ENCODE results near the gene VEGFA.

The VEGFA gene

DNA sequence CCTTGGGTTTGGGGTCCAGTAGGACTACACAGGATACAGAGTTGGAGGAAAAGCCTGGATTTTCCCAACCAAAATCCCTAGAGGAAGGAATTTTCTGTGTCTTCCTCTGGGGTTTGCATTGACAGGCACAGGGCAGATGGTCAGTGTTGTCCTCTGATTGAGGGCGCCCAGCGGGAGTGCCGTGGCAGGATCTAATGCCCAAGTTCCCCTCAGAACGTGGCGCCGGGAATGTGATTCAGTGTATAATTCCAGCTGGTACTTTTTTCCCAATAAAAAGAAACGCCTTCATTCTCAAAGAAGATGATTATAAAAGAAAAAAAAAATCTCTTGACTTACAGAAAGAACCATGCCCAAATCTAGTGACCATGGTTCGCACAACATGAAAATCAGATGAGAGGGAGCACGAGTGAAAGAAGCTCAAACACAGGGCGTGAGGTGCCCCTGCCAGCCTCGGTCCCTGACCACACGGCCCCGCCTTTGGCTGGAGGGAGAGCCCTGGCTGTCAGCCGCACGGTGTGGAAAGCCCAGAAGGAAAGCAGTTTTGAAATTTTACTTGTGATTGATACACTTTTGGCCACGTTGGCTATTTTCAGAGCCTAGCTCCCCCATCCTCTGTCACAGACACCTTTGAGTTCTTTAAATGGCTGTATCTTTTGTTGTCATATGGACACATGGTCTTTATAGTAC, 31.6 kb downstream of the VEGFA start:
- Mint-ChIP-seq H3K27me3 (ENCODE audit: low read depth) (no peaks in the 10 kb centered on the region), H3K27ac (no peak overlapping the region), H3K9me3 (no peaks in the 10 kb centered on the region), H3K36me3 (ENCODE audit: low read depth) (no peaks in the 10 kb centered on the region), H3K4me1 (ENCODE audit: low read depth) (peaks cover 18% of the 10 kb centered on the region), H3K4me3 (no peak overlapping the region)

DNA sequence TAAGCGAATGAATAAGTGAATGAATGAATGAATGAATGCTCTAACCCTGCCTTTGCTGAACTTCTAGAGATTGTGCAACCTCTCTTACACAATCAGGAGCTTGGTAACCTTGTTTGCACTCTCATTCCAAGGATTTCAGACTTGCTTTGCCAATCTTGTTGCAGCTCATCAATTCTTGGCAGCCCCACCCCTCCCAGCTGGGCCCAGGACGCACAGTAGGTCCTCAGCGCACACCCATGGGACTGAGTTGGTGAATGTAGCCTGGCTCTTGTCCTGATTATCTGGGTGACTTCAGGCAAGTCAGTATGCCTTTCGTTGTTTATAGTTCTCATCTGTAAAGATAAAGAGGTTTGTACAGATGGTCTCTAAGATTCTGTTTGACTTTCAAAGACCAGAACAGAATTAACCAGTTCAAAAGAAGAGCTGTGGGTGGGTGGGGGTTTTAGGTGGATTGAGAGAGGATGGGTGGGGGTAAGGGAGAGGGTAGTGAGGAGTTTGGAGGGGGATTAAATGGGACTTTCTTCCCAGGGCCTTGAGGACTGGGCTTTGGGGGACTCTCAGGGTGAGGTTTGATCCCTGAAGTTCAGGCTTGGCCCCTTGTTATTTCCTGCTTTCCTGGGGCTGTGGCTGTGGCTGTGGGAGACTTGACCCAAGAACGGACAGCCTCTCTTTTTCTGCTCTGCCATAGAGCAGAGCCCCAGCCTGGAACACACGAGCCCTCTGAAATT, 33.2 kb downstream of the VEGFA start:
- Mint-ChIP-seq H3K27me3 (ENCODE audit: low read depth) (no peaks in the 10 kb centered on the region), H3K27ac (no peak overlapping the region), H3K4me1 (ENCODE audit: low read depth) (peaks cover 18% of the 10 kb centered on the region), H3K36me3 (ENCODE audit: low read depth) (no peaks in the 10 kb centered on the region), H3K4me3 (no peak overlapping the region), H3K9me3 (no peaks in the 10 kb centered on the region)

DNA sequence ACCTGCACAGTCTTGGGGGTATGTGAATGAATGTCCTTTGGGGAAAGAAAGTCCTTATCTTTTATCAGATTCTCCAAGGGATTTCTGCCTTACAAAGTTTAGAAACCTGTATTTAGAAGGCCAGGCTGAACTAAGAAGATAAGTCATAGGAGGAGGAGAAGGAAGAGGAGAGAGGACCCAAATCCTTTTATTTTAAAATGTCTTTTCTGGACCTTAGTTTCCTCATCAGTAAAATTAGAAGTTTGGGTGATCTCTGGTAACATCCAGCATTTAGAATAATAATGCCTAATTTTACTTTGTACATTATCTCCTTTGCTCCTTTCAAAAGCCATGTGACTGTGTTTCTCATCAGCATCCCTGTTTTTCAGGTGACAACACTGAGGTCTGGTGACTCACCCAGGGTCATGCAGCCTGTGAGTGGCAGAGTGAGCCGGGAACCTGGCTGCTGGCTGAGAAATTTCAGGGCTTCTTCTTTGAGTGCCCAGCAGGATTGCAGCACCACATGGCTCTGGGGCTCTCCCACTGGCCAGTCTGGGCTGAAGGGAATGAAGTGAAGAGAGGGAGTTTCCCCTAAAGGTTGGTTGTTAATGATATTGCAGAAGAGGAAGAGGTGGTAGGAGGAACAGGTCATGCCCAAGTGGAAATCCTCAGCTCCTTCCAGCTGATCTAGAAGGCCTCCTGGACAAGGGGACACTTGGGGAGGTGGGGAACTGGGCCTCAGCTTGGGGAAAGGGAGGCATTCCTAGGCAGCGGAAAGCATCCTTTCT, 34.0 kb downstream of the VEGFA start:
- no peak overlapping the region for H3K4me3 Mint-ChIP-seq
- no peaks in the 10 kb centered on the region for H3K9me3 Mint-ChIP-seq
- no peak overlapping the region for H3K27ac Mint-ChIP-seq
- H3K4me1 Mint-ChIP-seq (ENCODE audit: low read depth): peaks cover 18% of the 10 kb centered on the region
- H3K27me3 Mint-ChIP-seq (ENCODE audit: low read depth): no peaks in the 10 kb centered on the region
- H3K36me3 Mint-ChIP-seq (ENCODE audit: low read depth): no peaks in the 10 kb centered on the region

DNA sequence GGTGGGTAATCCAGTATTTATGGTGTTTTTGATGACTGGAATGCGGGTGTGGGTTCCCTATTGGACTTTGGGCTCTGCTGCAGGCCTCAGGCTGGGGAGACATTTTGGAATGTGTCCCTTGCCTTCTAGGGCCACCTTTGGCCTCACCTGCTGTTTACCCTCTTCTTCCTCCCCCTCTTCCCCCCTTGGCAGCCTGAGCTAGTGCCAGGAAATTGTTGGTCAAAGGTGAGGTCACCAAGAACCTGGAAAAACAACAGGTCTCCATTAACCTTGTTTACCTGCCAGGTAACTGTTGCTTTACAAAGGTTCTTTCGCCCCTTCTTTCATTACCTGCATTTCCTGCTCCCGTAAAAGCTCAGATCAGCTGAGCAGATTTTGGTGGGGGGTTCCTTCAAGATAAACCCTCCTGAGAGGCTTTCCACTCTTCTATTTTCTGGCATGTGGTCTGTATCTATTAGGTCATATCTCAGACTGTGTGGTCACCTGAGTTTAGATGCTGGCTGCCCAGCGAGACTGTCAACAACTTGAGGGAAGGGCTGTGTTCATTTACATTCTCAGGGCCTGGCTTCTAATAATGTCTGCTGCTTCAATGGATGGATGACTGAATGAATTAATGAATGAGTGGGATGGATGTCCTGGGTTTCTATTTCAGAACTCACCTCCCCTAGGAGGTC, 34.7 kb downstream of the VEGFA start:
- H3K9me3 Mint-ChIP-seq: no peaks in the 10 kb centered on the region
- no peaks in the 10 kb centered on the region for H3K27me3 Mint-ChIP-seq (ENCODE audit: low read depth)
- no peaks in the 10 kb centered on the region for H3K36me3 Mint-ChIP-seq (ENCODE audit: low read depth)
- no peak overlapping the region for H3K27ac Mint-ChIP-seq
- H3K4me1 Mint-ChIP-seq (ENCODE audit: low read depth): peaks cover 15% of the 10 kb centered on the region
- no peak overlapping the region for H3K4me3 Mint-ChIP-seq

DNA sequence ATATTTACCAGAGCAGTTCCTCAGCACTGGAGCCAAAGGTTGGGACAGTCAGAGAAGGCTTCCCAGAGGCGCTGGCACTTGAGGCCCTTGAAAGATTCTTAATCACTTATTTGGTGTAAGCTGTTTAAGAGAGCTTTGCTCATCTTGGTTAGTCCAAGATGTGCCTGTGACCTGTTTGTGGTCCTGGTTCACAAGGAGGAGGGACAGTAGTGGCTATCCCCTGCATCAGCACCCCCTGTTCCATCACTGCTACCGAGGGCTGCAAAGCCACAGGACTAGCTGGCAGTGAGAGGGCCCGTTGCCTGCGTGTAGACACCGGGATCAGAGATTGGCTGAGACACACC, 35.7 kb downstream of the VEGFA start:
- H3K4me1 Mint-ChIP-seq (ENCODE audit: low read depth): peaks cover 6% of the 10 kb centered on the region
- H3K36me3 Mint-ChIP-seq (ENCODE audit: low read depth): no peaks in the 10 kb centered on the region
- no peaks in the 10 kb centered on the region for H3K9me3 Mint-ChIP-seq
- H3K27me3 Mint-ChIP-seq (ENCODE audit: low read depth): no peaks in the 10 kb centered on the region
- H3K4me3 Mint-ChIP-seq: no peak overlapping the region
- no peak overlapping the region for H3K27ac Mint-ChIP-seq

DNA sequence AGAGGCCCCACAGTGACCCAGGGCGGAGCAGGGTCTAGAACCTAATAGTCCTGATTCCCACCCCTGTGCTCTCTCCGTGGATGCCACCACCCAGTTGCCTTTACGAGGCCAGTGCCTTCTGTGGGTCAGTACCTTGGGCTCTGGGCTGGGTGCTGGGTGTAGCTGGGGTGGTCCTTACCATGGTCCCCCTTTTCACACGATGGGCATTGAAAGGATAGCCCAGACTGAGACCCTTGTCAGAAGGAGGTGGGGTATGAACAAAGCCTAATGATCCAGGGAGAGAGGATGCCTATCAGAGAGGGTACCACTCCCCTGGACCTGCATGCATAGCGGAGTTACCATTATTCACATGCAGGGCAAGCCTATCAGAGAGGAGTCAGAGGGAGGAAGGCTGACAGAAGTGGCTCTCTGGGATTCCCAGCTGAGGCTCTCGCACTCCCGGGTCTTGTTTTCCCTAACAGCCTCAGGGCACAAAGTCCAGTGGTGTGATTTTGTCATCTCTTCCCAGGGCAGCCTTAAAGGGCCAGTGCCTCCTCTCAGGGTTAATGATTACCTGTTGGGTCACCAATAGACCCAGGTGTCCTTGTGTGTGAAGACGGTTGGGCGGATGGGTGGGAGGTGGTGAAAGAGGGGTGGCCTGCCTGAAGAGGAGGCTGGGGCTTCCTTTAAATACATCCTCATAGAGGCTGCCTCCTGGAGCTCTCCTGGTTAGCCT, 36.2 kb downstream of the VEGFA start:
- H3K27me3 Mint-ChIP-seq (ENCODE audit: low read depth): no peaks in the 10 kb centered on the region
- H3K36me3 Mint-ChIP-seq (ENCODE audit: low read depth): no peaks in the 10 kb centered on the region
- H3K4me1 Mint-ChIP-seq (ENCODE audit: low read depth): peaks cover 4% of the 10 kb centered on the region
- no peaks in the 10 kb centered on the region for H3K9me3 Mint-ChIP-seq
- no peak overlapping the region for H3K4me3 Mint-ChIP-seq
- no peak overlapping the region for H3K27ac Mint-ChIP-seq

DNA sequence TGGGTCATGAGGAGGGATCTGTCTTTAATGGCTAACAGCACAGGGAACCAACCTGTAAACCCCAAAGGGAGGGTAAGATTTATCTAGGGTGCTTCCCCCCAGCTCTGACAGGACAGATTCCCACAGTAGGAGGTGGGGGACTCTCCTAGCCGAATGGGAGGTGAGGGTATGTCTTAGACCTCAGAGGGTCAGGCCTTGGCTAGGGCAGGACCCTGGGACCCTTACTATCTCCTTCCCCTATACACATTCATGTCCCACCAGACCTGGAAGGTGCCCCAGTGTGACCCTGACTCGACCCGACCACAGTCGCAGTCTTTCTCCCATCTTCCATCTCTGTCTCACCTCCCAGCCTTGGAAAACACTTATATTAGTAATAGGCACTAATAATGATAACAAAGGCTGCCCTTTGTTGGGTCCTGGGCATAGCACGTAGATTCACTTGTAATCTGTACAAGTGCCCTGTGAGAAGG, 36.8 kb downstream of the VEGFA start:
- Mint-ChIP-seq H3K27me3 (ENCODE audit: low read depth) (no peaks in the 10 kb centered on the region), H3K4me3 (no peak overlapping the region), H3K9me3 (no peaks in the 10 kb centered on the region), H3K27ac (no peak overlapping the region), H3K4me1 (ENCODE audit: low read depth) (peaks cover 4% of the 10 kb centered on the region), H3K36me3 (ENCODE audit: low read depth) (no peaks in the 10 kb centered on the region)

DNA sequence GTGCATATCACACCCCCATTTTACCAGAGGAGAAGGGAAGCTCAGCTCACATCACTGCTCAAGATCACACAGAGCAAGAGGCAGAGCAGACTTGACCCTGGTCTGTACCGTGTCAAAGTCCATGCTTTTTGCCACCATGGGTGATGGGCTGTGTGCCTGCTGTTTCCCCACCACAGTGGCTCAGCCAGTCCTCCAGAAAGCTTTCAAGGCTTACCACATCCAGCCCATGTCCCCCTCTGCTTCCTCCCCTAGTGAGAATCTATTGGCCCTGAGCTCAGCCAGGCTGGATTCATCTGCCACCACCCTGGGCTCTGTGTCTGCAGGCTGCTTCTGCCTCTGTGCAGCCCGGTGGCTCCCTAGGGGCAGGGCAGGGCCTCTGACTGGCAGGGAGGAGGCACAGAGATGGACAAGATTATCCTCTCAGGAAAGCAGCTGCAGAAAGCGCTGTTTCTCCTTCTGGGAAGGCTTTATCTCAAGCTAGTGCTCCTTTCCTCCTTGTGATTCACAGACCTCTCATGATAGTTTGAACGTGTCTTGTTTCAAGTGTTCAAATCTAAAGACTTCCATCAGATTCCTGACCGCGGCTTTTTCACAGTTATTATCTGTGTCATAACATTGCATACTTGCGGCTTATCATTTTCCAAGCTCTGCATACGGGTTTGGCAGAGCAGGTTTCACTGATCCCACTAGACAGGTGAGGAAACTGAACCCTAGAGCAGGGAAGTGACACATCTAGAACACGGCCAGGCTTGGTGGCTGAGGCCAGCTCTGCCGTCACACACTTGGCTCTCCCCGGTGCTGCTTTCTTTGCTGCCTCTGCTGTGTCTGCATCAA, 37.4 kb downstream of the VEGFA start:
- Mint-ChIP-seq H3K36me3 (ENCODE audit: low read depth) (no peaks in the 10 kb centered on the region), H3K9me3 (no peaks in the 10 kb centered on the region)

DNA sequence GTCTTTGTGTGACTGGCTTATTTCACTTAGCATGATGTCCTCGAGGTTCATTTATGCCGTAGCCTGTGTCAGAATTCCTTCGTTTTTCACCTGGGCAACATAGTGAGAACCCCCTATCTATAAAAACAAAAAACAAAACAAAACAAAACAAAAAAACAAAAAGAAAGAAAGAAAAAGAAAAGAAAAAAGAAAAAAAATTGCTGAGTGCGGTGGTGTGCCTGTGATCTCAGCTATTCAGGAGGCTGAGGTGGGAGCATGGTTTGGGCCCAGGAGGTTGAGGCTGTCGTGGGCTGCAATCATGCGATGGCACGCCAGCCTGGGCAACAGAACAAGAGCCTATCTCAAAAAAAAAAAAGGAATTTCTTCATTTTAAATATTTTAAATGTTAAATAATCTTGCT, 38.4 kb downstream of the VEGFA start:
- H3K27ac Mint-ChIP-seq: no peak overlapping the region
- H3K9me3 Mint-ChIP-seq: no peaks in the 10 kb centered on the region
- peaks cover 11% of the 10 kb centered on the region for H3K4me1 Mint-ChIP-seq (ENCODE audit: low read depth)
- no peaks in the 10 kb centered on the region for H3K27me3 Mint-ChIP-seq (ENCODE audit: low read depth)
- H3K36me3 Mint-ChIP-seq (ENCODE audit: low read depth): no peaks in the 10 kb centered on the region
- no peak overlapping the region for H3K4me3 Mint-ChIP-seq

More for the DNA sequence above, 37.4 kb downstream of the VEGFA start:
- peaks cover 6% of the 10 kb centered on the region for H3K4me1 Mint-ChIP-seq (ENCODE audit: low read depth)
- H3K4me3 Mint-ChIP-seq: no peak overlapping the region
- no peaks in the 10 kb centered on the region for H3K27me3 Mint-ChIP-seq (ENCODE audit: low read depth)
- no peak overlapping the region for H3K27ac Mint-ChIP-seq

DNA sequence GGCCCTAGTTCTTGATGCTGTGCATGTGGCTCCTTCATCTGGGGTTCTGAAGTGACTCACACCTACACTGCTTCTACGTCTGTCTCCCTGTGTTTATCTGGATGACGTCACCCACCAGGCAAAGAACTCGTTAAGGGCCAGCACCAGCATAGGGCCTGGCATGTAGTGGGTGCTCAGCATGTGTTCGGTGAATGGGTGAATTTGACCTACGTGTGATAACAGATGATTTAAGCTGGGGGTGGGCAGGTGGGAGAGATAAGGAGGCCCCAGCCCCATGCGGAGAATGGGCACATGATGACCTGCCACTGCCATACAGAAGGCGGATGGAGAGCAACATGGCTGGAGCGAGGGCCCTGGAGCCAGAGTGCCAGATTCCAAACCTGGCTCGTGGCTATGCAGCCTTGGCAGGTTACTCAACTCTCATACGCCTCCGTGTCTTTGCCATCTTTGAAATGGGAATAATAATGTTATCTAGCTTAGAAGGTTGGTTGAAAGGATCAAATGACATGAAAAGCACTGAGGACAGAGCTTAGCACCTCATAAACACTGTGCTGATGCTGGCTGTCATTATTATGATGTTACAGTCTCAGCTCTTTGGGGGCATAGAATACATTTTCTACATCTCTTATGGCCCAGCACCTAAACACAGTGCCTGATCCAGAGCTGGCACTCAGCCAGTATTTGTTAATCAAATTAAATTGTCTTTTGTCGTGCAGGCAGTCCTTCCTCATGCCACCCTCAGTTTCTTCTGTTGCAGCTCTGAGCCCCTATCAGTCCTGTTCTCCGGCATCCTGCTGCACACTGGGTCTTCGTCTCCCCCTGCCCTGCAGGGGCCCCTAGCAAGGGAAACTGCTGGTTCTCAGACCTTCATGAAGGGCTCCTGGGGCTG, 39.6 kb downstream of the VEGFA start:
- Mint-ChIP-seq H3K27ac (no peak overlapping the region), H3K4me3 (no peak overlapping the region), H3K4me1 (ENCODE audit: low read depth) (peaks cover 10% of the 10 kb centered on the region), H3K36me3 (ENCODE audit: low read depth) (no peaks in the 10 kb centered on the region), H3K27me3 (ENCODE audit: low read depth) (no peaks in the 10 kb centered on the region), H3K9me3 (no peaks in the 10 kb centered on the region)

DNA sequence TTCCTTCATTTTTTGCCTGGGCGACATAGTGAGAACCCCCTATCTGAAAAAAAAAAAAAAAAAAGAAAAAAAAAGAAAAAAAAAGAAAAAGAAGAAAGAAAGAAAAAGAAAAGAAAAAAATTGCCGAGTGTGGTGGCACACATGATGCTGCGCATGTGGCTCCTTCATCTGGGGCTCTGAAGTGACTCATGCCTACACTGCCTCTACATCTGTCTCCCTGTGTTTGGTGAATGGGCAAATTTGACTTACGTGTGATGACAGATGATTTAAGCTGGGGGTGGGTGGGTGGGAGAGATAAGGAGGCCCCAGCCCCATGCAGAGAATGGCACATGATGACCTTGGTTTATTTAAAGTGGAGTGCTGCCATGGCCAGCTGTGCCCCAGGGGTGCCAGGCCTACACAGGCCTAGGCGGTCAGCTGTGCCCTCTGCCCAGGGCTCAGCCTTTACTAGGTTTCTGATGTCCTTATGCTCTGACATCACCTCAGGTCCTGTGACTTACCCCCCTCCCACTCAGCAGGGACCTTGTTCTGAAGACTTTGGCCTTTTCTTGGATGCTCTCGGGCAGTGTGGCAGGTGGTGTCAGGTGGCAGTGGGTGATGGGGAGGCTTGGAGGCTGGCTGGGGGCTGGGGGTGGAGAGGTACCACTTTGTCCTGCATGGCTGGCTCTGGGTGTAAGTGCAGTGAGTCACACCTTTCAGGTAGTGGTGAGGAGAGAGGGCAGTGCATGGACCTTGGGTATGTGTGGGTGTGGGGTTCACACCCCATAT, 41.1 kb downstream of the VEGFA start:
- H3K27me3 Mint-ChIP-seq (ENCODE audit: low read depth): no peaks in the 10 kb centered on the region
- H3K36me3 Mint-ChIP-seq (ENCODE audit: low read depth): no peaks in the 10 kb centered on the region

DNA sequence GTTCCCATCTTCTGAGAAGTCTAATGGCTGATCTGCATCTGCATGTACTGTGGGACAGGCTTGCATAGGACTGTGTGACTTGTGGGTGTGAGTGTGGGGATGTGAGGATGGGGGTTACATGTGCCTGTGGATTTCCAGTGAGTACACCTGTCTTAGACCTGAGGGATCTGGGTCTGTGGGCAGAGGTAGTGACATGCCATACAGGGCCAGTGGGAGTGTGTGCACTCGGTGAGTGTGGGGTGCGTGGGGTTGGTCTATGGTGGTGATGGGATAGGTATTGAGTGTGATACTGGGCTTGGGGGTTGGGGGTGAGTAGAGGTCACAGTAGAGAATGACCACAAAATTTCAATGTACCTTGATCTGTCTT, 41.7 kb downstream of the VEGFA start:
- Mint-ChIP-seq H3K27ac (no peak overlapping the region), H3K9me3 (no peaks in the 10 kb centered on the region), H3K36me3 (ENCODE audit: low read depth) (no peaks in the 10 kb centered on the region), H3K4me3 (no peak overlapping the region), H3K4me1 (ENCODE audit: low read depth) (peaks cover 10% of the 10 kb centered on the region), H3K27me3 (ENCODE audit: low read depth) (no peaks in the 10 kb centered on the region)

More for the DNA sequence above, 41.1 kb downstream of the VEGFA start:
- no peak overlapping the region for H3K27ac Mint-ChIP-seq
- H3K4me3 Mint-ChIP-seq: no peak overlapping the region
- H3K9me3 Mint-ChIP-seq: no peaks in the 10 kb centered on the region
- peaks cover 10% of the 10 kb centered on the region for H3K4me1 Mint-ChIP-seq (ENCODE audit: low read depth)

All from T-helper 1 cell treated with Interleukin-12 subunit alpha and Interleukin-12 subunit beta and Interleukin-4 antibody, amounts not matched to agents 30 μg/mL and 1 μg/mL, for 36 hours (primary cell).